NOMO-1 (cell line): ENCODE data around the gene NWD2.
A peak's percentile ranks its signal among the peaks of the same experiment; 100 is the strongest.

Source experiments
- DNase-seq, 2 experiments: peaks; one replicate each; lab custom pipeline; 2025; ENCODE audit not compliant: unreplicated experiment in 2 of 2; lab: John Stamatoyannopoulos, UW

Gene NWD2

DNA sequence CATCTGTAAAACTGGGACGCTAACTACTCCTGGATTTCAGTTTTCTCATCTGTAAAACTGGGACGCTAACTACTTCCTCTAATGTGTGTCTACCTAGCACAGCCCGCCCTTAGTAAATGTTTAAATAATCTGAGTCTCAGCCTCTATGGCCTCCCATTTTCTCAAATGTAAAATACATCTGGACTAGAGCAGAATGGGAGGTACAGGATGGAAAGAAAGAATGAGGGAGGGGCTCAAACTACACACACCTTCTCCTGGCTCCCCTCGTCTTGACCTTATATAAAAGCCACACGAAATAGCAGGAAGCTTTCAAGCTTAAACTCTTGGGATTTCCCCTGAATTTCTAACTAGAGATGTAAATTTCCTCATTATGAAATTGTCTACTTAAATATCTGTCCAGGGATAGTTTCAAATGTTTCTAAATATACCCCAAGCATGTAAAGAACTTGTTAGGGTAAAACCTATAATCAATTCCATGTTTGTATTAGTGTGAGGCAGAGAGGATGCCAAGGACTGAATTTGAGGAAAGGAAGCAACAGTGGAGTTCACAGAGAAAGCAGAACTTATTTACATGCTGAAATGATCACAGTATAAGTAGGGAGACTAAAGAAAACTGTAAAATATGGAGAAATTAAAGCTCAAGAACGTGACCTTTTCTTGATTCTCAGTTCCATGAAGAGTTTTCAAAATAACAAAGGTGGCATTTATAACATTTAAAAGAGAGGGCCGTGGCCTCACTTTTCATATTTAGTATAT lies 220.0 kb downstream of the NWD2 start:
- DNase-seq, result no peak

DNA sequence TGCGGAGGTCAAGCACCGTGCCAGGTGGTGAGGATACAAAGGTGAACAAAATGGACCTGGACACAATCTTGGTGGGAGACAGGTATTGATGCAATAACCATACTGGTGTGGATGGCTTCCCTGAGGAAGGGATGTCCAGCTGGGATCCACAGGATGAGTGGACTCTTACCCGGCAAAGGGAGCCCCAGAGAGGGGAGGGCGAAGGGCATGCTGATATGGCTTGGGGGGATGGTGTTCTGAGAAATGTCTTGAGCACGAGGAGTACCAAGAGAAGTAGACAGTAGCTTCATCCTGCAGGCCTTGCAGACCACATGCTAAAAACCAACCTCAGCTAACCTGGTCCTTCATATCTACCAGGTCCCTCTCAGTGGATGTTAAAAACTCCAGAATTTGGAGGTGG lies 220.8 kb downstream of the NWD2 start:
- no peak for DNase-seq

DNA sequence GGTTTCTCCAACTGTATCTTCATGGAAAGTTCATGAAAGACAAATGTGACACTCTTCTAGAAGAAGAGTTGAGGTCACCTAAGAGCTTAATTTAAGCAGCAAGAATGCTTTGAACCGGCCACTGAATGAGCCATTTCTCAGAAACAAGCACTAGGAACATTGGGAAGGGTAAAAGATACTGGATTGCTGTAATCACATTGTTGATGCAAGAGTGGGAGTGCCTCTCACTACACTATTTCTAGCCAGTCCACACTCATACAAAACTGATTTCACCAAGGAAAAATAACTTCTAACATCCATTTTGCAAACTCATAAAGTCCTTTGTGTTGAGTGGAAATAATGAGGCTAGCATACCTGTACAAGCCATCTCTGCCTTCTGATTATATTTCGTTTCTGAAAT lies 221.3 kb downstream of the NWD2 start:
- DNase-seq, result no peak

DNA sequence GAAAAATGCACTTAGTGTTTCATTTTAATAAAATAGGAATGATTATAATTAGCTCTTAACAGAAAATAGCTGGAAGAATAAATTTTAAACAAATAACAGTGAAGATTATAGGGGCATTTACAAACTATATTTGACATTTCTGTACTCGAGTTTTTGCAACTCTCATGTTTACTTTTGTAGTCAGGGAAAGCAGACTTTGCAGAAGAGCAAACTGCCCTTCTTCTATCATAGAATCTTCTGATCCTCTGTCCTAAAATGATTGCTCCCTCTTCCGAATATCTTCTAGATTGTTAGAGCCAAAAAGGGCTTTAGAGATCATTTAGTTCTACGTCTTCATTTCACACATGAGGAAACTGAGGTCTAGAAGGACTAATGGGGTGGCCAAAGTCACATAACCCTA lies 222.7 kb downstream of the NWD2 start:
- no peak for DNase-seq

DNA sequence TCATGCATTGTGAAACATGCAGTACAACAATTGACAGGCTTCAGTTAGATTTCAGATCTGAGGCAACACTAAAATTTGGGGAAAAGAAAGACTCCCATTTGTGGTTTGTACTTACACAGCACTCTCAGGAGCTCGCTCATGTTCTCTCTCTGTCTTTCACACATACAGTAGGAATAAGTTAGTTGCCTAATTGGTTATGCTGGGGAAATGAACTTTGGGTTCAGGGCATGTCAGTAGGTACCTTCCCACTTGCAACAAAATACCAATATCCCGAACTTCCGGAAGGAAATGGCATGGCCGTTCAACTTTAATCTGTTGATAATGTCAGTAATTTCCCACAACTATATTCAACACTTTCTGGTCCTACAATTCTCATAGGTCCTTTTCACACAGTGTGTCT lies 223.3 kb downstream of the NWD2 start:
- DNase-seq, result no peak

DNA sequence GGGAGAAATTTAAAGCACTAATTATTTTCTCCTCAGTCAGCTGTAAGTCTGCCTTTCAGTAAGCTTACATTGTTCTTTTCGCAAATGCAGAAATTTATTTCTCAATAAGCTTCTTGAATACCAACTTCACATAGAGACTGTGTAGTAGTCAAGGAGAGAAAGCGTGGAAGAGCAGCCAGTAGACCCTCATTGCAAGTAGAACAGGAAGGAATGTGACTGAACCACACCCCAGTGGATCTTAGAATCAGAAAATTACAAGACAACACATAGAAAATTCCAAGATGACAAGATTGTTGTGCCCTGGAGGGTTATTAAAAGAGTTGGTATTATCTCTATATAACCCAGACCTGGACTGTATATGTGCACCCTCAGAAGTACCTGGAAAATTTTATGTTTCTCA lies 224.7 kb downstream of the NWD2 start:
- DNase-seq, result no peak

DNA sequence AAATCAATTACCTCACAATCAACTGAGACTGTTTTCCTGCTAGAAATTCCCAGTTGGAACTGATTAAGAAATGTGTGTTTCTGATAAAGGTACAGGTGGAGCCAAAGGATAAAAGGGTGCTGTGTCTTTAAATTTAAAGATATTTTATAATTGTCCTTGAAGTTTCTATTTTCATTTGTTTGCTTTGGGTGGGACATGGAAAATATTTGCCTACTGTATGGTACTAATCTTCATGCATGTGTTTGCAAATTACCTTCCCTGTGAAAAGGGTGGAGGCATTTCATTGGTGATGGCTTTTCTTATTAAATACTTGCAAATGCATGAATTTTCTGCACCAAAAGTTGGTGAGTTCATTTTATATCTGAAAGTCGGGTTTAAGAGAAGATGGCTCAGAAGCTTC lies 225.7 kb downstream of the NWD2 start:
- DNase-seq, result no peak

DNA sequence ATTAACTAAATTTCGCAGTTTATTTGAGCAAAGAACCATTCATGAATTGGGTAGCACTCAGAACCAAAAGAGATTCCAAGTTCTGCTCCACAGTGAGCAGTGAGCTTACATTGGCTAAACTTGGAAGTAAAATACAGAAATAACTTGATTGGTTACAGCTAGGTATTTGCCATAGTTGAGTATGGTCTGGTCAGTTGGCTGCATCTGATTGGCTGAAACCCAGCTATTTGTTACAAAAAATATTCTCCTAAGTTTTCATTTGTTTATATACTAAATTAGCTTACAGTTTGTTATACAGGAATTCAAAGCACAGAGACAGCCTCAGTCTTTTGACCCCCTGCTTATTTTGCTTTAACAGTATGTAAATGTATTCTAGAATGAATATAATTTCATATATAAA lies 226.6 kb downstream of the NWD2 start:
- no peak for DNase-seq

DNA sequence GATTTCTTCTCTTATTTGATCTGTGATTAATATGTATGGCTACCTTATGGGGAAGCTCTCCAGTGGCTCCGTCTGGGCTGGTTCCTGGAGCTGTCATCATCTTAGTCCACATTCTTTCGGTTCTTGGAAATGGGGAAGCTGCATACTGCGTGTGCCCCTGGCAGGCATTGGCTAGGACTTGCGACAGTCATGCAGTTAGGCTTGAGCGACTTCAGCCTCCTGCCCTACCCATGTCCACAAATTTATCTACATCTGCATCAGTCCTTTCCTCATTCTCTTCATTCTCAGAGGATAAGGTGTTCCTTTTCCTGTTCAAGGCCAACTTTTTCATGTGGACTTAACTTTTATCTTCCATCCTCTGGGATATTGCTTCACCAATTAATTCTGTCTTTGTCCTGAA lies 227.4 kb downstream of the NWD2 start:
- peak in 1 of 2 experiments; percentile 33 for DNase-seq

DNA sequence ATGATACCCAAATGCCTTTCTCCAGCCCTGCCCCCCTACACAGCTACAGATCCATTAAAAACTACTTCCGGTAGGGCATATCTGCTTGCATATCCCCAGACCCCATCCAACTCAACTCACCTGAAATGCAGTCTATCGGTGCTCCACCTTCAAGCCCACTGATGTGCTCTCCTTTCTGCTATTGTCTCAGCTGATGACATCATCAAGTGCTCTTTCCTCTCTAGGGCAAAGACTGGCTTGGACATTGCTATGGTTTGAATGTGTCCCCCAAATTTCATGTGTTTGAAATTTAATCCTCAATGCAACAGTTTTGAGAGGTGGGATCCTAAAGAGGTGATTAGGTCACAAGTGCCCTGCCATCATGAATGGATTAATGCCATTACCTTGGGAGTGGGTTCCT lies 229.3 kb downstream of the NWD2 start:
- no peak for DNase-seq

DNA sequence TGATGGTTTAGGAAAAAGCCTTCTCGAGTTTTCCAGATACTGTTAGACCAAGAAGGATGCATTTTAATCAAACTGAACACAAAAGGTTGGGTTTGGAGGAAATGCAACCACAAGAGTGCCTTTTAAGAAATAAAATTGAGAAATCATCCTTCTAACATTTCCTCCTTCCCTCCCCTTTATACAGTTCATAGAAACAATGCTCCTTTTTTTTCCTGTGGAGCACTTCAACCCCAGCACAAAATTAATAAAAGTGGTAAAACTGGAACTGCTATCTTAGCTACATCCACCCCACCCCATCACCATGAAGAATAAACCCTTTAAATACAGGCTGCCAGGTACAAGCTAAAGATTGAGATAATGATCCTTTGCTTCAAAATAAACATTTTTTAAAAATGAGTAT lies 230.5 kb downstream of the NWD2 start:
- no peak for DNase-seq

DNA sequence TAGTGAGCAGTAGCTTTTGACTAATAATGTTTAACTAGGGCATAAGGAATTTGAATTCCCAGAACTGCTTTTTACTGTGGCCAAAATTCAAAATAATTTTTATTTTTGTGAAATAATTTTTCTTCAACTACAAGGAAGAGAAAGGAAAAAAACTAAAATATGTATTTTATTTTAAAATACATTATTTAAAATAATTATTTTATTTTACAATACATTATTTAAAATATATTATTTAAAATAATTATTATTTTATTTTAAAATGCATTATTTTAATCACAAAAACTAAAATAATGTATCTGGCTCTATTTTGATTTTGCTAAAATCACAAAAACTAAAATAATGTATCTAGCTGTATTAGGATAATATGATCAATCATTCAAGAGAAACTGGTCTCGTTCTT lies 231.2 kb downstream of the NWD2 start:
- no peak for DNase-seq

DNA sequence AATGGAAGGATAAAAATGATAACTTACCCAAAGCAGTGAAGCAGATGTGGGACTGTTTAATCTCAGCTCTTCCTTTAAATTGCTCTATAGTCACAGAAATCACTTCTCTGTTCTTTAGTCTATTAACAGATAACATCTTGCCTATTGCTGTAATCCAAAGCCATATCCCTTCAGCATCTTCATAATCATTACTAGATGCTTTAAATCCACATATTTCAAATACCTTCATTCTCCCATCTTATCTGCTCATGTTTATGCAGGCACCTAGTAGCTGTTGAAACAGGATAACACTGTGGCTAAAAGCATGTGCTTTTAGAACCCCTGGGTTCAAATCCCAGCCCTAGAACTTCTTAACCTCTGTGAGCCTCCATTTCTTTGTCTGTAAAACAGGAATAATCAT lies 231.7 kb downstream of the NWD2 start:
- no peak for DNase-seq

DNA sequence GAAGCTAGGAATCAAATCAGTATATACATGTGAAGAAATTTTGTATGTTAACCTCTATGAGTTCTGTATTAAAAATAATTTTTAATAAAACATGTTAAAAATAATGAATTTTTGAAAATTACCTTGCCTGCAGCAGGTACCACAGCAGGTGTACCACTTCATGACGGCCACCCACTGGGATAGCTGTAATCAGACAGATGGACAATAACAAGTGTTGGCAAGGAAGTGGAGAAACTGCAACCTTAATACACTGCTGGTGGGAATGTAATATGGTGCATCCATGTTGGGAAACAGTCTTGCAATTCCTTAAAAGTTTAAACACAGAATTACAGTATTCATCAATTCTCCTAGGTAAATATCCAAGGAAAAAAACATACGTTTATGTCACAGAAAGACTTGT lies 232.1 kb downstream of the NWD2 start:
- no peak for DNase-seq

DNA sequence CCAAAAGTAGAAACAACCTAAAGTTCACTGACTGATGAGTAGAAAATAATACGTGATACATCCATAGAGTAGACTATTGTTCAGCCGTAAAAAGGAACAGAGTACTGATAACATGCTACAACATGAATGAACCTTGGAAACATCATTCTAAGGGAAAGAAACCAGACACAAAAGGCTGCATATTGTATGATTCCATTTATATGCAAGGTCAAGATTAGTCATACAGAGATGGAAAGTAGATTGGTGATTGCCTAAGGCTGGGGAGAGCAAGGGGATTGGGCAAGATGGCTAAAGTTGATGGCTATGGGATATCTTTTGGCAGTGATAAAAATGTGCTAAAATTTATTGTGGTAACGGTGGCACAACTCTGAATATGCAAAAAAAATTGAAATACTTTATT lies 232.6 kb downstream of the NWD2 start:
- peak in 1 of 2 experiments; percentile 4 for DNase-seq

DNA sequence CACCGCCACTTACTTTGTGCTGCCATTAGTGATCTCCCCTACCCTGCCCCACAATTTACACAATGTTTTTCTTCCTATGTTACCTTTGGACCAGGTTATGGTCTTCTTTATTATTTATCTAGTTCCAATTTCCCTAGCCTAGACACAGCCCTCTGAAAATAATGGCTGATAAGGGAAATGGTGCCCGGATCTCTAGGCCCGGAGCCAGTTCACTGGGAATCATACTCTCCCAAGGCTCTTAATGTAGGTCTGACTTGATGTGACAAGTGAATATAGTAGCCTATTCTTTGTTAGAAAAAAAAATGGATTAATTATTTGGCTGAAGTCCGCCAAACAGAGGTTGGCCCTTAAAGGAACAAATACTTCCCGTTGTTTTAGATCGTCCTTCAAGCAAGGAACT lies 233.6 kb downstream of the NWD2 start:
- no peak for DNase-seq

DNA sequence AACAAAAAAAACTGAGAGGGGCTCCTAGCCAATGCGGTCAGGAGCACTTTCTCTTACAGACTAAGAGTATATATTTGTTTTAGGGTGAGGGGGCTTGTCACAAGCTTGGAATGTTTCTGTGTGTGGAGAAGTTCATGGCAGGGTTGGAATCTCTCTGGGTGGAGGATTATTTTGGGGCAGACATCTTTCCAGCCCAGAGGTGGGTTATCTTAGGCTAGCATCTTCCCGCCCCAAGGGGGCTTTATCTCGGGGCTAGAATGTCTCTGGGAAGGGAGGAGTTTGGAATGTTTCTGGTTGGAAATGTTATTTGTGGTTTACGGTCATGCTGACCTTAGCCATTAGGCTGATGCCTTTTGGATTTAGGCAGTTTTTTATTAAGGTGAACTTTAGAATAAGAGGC lies 236.0 kb downstream of the NWD2 start:
- DNase-seq, result no peak

DNA sequence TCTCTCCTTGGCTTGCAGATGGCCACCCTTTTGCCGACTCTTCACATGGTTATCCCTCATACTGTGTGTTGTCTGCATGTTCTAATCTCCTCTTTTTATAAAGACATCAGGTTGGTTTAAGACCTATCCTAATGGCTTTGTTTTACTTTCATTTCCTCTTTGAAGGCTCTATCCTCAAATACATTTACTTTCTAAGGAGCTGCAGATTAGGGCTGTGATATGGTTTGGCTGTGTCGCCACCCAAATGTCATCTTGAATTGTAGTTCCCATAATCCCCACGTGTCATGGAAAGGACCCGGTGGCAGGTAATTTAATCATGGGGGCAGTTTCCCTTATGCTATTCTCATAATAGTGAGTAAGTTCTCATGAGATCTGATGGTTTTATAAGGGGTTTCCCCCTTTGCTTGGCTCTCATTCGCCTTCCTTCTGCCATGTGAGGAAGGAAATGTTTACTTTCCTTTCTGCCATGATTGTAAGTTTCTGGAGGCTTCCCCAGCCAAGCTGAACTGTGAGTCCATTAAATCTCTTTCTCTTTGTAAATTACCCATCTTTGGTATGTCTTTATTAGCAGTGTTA lies 237.1 kb downstream of the NWD2 start:
- DNase-seq, result peak; percentile 47 to 70

DNA sequence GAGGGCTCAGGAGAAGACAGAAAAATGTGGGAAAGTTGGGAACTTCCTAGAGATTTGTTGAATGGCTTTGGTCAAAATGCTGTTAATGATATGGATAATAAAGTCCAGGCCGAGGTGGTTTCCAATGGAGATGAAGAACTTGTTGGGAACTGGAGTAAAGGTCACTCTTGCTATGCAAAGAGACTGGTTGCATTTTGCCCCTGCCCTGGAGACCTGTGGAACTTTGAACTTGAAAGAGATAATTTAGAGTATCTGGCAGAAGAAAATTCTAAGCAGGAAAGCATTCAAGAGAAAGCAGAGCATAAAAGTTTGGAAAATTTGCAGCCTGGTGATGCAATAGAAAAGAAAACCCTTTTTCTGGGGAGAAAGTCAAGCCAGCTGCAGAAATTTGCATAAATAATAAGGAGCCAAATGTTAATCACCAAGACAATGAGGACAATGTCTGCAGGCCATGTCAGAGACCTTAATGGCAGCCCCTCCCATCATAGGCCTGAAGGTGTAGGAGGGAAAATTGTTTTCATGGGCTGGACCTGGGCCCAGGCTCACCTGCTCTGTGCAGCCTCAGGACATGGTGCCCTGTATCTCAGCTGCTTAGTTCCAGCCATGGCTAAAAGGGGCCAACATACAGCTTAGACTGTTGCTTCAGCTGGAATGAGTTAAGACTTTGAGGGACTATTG lies 237.8 kb downstream of the NWD2 start:
- DNase-seq, result no peak

DNA sequence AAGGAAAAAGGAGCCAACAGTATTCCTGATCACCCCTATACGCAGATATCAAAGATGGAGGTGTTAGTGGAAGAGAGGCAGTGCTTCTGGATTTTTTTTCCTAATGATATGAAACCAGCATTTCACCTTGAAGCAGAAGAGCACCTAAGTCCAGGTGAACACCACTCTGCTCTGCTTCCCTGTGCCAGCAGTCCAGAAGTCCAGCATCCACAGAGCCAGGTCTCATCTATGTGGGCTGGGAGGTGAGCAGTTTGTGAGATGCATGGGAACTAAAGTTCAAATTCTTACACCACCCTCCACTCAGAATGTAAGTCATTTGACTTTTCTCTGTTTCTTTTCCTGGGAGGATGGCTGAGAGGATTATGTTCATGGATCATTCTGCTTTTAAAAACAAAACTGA lies 239.1 kb downstream of the NWD2 start:
- no peak for DNase-seq

DNA sequence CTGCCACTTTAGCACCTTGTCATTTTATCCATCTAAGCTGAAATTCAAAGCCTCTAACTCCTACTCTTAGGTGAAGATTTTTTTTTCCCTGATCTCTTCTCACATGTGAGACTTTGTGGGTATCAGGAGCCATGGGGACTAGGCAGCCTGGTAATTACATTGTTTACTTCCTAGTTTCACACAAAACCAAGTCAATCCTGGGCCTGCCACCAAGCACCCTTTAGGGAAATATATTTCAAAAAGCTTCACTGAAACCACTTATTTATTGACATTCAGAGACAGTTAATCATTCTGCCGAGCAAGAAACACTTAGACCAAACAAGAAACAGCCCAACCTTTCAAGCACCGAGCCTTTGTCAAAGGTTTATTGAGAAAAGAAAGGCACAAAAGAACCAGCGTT lies 241.6 kb downstream of the NWD2 start:
- DNase-seq, result no peak

DNA sequence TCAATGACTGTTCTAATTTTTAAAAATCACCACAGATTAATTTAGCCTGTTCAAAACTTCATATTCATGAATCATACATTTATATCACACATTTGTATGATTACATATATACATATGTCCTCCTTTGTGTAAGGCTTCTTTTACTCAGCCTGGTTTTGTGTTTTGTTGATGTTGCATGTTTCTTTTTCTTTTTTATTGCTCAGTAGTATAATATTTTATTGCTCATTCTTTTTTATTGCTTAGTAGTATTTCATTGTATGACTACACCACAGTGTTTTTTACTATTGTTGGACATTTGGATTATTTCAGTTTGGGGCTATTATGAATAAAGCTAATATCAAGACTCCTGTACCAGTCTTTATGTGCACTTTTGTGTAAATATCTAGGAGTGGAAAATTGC lies 243.1 kb downstream of the NWD2 start:
- DNase-seq, result no peak
